NCI-H510A treated with DMSO at 0.1 percent for 48 hours (cell line): ENCODE results near the gene RPS19.
"Not testable (repeated sequence)": the region's sequence is repeated elsewhere in the genome, so short reads cannot be mapped to it uniquely, and the experiment has no call there.

Experiments used
- DNase-seq: peaks from one replicate; lab custom pipeline; 2025; lab: John Stamatoyannopoulos, UW

The RPS19 gene

GRCh38 chr19:41860419-41861115, 512 bp downstream of the RPS19 start:
- DNase-seq = no peak

GRCh38 chr19:41861116-41861768, 1.2 kb downstream of the RPS19 start:
- no peak for DNase-seq

- DNase-seq = no peak
These were observed 1.8 kb downstream of the RPS19 start for GRCh38 chr19:41861846-41862245.

GRCh38 chr19:41862445-41862986, 2.5 kb downstream of the RPS19 start:
- no peak for DNase-seq

GRCh38 chr19:41863209-41863931, 3.3 kb downstream of the RPS19 start:
- DNase-seq = no peak

GRCh38 chr19:41864374-41864773, 4.3 kb downstream of the RPS19 start:
- DNase-seq = no peak

- DNase-seq = peak; percentile 21
These were observed 6.2 kb downstream of the RPS19 start for GRCh38 chr19:41866284-41866683.

GRCh38 chr19:41868120-41868988, 8.3 kb downstream of the RPS19 start:
- DNase-seq = peak; percentile 80

- DNase-seq = no peak
These were observed 8.9 kb downstream of the RPS19 start for GRCh38 chr19:41868989-41869300.

GRCh38 chr19:41869374-41869955, 9.4 kb downstream of the RPS19 start:
- DNase-seq = no peak

GRCh38 chr19:41870401-41870873, 10.4 kb downstream of the RPS19 start:
- no peak for DNase-seq

- no peak for DNase-seq
These were observed 11.7 kb downstream of the RPS19 start for GRCh38 chr19:41871573-41872383.

GRCh38 chr19:41872384-41872774, 12.3 kb downstream of the RPS19 start:
- no peak for DNase-seq

GRCh38 chr19:41872775-41873647, 13.0 kb downstream of the RPS19 start:
- peak; percentile 72 for DNase-seq

GRCh38 chr19:41875973-41876372, 15.9 kb downstream of the RPS19 start:
- not testable (repeated sequence) for DNase-seq

- no peak for DNase-seq
These were observed 17.1 kb downstream of the RPS19 start, which contains the start of gene CD79A for GRCh38 chr19:41876847-41877832. TSS of gene CD79A (plus strand) at chr19:41877279. CDS start at chr19:41877305, 26 bp downstream.

GRCh38 chr19:41877916-41878905, 18.2 kb downstream of the RPS19 start:
- no peak for DNase-seq
